GM21825 (cell line): ENCODE data around the gene TXNRD3.
"Not testable (repeated sequence)": the region's sequence is repeated elsewhere in the genome, so short reads cannot be mapped to it uniquely, and the experiment has no call there.

Source experiments
- ATAC-seq: cut with Tn5 transposase; IDR thresholded peaks from one replicate; pipeline ENCODE4 v1.9.1; 2021; ENCODE audit warnings: mild to moderate bottlenecking, moderate library complexity; ENCODE audit not compliant: unreplicated experiment

The TXNRD3 gene

GRCh38 chr3:126606001-126606400 is 48.9 kb downstream of the TXNRD3 start:
- no peak for ATAC-seq

GRCh38 chr3:126604691-126605090 is 50.2 kb downstream of the TXNRD3 start:
- ATAC-seq = no peak

- no peak for ATAC-seq
These were observed 55.8 kb downstream of the TXNRD3 start for GRCh38 chr3:126599101-126599500.

GRCh38 chr3:126595479-126595878 is 59.4 kb downstream of the TXNRD3 start:
- not testable (repeated sequence) for ATAC-seq

GRCh38 chr3:126591515-126591914 is 63.4 kb downstream of the TXNRD3 start:
- ATAC-seq = not testable (repeated sequence)

- no peak for ATAC-seq
These were observed 72.6 kb downstream of the TXNRD3 start for GRCh38 chr3:126582311-126582710.

- ATAC-seq = no peak
These were observed 73.4 kb downstream of the TXNRD3 start for GRCh38 chr3:126581569-126581968.

GRCh38 chr3:126580746-126581145 is 74.2 kb downstream of the TXNRD3 start:
- no peak for ATAC-seq

GRCh38 chr3:126578702-126579101 is 76.2 kb downstream of the TXNRD3 start:
- ATAC-seq = no peak

GRCh38 chr3:126577261-126577660 is 77.7 kb downstream of the TXNRD3 start:
- no peak for ATAC-seq

- no peak for ATAC-seq
These were observed 81.3 kb downstream of the TXNRD3 start for GRCh38 chr3:126573492-126574117.

GRCh38 chr3:126571078-126571477 is 83.8 kb downstream of the TXNRD3 start:
- ATAC-seq = no peak

- no peak for ATAC-seq
These were observed 84.8 kb downstream of the TXNRD3 start for GRCh38 chr3:126570103-126570541.

GRCh38 chr3:126569390-126569975 is 85.4 kb downstream of the TXNRD3 start:
- no peak for ATAC-seq

- no peak for ATAC-seq
These were observed 86.1 kb downstream of the TXNRD3 start for GRCh38 chr3:126568776-126569342.

- ATAC-seq = no peak
These were observed 87.1 kb downstream of the TXNRD3 start for GRCh38 chr3:126567696-126568438.

GRCh38 chr3:126562737-126563276 is 92.1 kb downstream of the TXNRD3 start:
- no peak for ATAC-seq

- ATAC-seq = no peak
These were observed 96.4 kb downstream of the TXNRD3 start, which contains the start of gene C3orf22 for GRCh38 chr3:126558336-126559071. C3orf22 (minus strand) TSS chr3:126558932; CDS start chr3:126553390, 5,542 bp downstream.

GRCh38 chr3:126557761-126558160 is 97.2 kb downstream of the TXNRD3 start:
- ATAC-seq = no peak

- no peak for ATAC-seq
These were observed 97.5 kb downstream of the TXNRD3 start for GRCh38 chr3:126557415-126557745.
